HEK293T (cell line): ENCODE data around the gene TAF6L.

ENCODE experiments used
- CTCF ChIA-PET: fragments of 350-600 bp; formaldehyde crosslinking; extraction: SDS; loops from one replicate; lab custom pipeline; 2021; ENCODE audit warnings: antibody characterized with exemption, inconsistent platforms; lab: Yijun Ruan, JAX
- POLR2A ChIA-PET: fragments of 350-600 bp; formaldehyde crosslinking; extraction: SDS; loops from one replicate; lab custom pipeline; 2020; ENCODE audit warnings: antibody characterized with exemption, inconsistent platforms; lab: Yijun Ruan, JAX
- DNase-seq: peaks from one replicate; pipeline ENCODE4 v3.0.0; 2012; ENCODE audit warnings: mixed read lengths; ENCODE audit errors: extremely low spot score
- ARNT ChIP-seq: fragments of 450-650 bp; IDR thresholded peaks from 2 replicates; pipeline ENCODE4 v1.6.1; 2017; ENCODE audit warnings: mild to moderate bottlenecking
- BHLHE40 ChIP-seq: fragments of 450-650 bp; IDR thresholded peaks from 2 replicates; pipeline ENCODE4 v1.6.1; 2016; ENCODE audit warnings: mild to moderate bottlenecking, moderate library complexity, borderline replicate concordance
- CTBP1 ChIP-seq: fragments of 450-650 bp; IDR thresholded peaks from 2 replicates; pipeline ENCODE4 v1.6.1; 2016; ENCODE audit warnings: borderline replicate concordance
- ELF4 ChIP-seq: fragments of 450-650 bp; IDR thresholded peaks from 2 replicates; pipeline ENCODE4 v1.6.1; 2017; ENCODE audit warnings: antibody characterized with exemption
- FOXA1 ChIP-seq: fragments of 450-650 bp; IDR thresholded peaks from 2 replicates; pipeline ENCODE4 v1.6.1; 2016; ENCODE audit warnings: mild to moderate bottlenecking
- FOXK2 ChIP-seq: fragments of 450-650 bp; IDR thresholded peaks from 2 replicates; pipeline ENCODE4 v1.6.1; 2016; ENCODE audit warnings: mild to moderate bottlenecking
- FOXM1 ChIP-seq: fragments of 450-650 bp; IDR thresholded peaks from 2 replicates; pipeline ENCODE4 v1.6.1; 2017; ENCODE audit warnings: mild to moderate bottlenecking, borderline replicate concordance
- HDGF ChIP-seq: fragments of 450-650 bp; IDR thresholded peaks from 2 replicates; pipeline ENCODE4 v1.6.1; 2017; ENCODE audit warnings: antibody characterized with exemption, borderline replicate concordance
- L3MBTL2 ChIP-seq: fragments of 450-650 bp; conservative IDR thresholded peaks from 2 replicates; pipeline ENCODE4 v1.6.1; 2016; ENCODE audit warnings: mild to moderate bottlenecking
- LEF1 ChIP-seq: fragments of 450-650 bp; IDR thresholded peaks from 2 replicates; pipeline ENCODE4 v1.6.1; 2017; ENCODE audit warnings: mild to moderate bottlenecking, borderline replicate concordance
- NFRKB ChIP-seq: fragments of 450-650 bp; IDR thresholded peaks from 2 replicates; pipeline ENCODE4 v1.6.1; 2016; ENCODE audit warnings: mild to moderate bottlenecking, moderate library complexity
- PKNOX1 ChIP-seq: fragments of 450-650 bp; IDR thresholded peaks from 2 replicates; pipeline ENCODE4 v1.6.1; 2016
- SP1 ChIP-seq: fragments of 450-650 bp; IDR thresholded peaks from 2 replicates; pipeline ENCODE4 v1.6.1; 2017
- SUZ12 ChIP-seq: fragments of 450-650 bp; IDR thresholded peaks from 2 replicates; pipeline ENCODE4 v1.6.1; 2016; ENCODE audit warnings: mild to moderate bottlenecking
- TARDBP ChIP-seq: fragments of 450-650 bp; IDR thresholded peaks from 2 replicates; pipeline ENCODE4 v1.6.1; 2016
- ZNF384 ChIP-seq: fragments of 450-650 bp; IDR thresholded peaks from 2 replicates; pipeline ENCODE4 v1.6.1; 2016

Gene TAF6L

GRCh38 chr11:62805961-62806441 is 34.8 kb downstream of the TAF6L start:
- ChIA-PET POLR2A (interaction anchor here (0.8 to 3.5 kb wide), 16 partner anchors 9 to 79 kb away, joined by 3 to 43 read pairs (median 5); partner anchors contain the start of genes HNRNPUL2, SLC3A2, STX5 and TAF6L), CTCF (no interaction called here)
- no peak for DNase-seq
- TF ChIP-seq BHLHE40 (no peak), PKNOX1 (no peak), FOXK2 (no peak), LEF1 (no peak), ZNF384 (no peak), FOXA1 (no peak), L3MBTL2 (no peak), ARNT (no peak), HDGF (no peak), TARDBP (no peak), NFRKB (no peak), ELF4 (no peak), SP1 (no peak), CTBP1 (no peak), SUZ12 (no peak), FOXM1 (no peak)

GRCh38 chr11:62806611-62807121 is 35.5 kb downstream of the TAF6L start:
- no peak for TF ChIP-seq FOXM1
- TF ChIP-seq L3MBTL2: no peak
- no peak for TF ChIP-seq CTBP1
- no peak for TF ChIP-seq ZNF384
- TF ChIP-seq NFRKB: no peak
- ChIA-PET POLR2A (interaction anchor here (0.8 to 3.5 kb wide), 14 partner anchors 10 to 79 kb away, joined by 3 to 43 read pairs (median 5); partner anchors contain the start of genes HNRNPUL2, STX5, TAF6L and TEX54), CTCF (no interaction called here)
- DNase-seq: no peak

GRCh38 chr11:62810748-62811147 is 39.6 kb downstream of the TAF6L start:
- DNase-seq: no peak
- TF ChIP-seq L3MBTL2 (no peak), ARNT (no peak), FOXK2 (no peak), FOXA1 (no peak), ZNF384 (no peak)
- POLR2A ChIA-PET: interaction anchor here (1.2 to 1.5 kb wide), 3 partner anchors 31 to 237 kb away, joined by 3 to 5 read pairs (median 3); partner anchors contain the start of genes EEF1G and ZBTB3
- CTCF ChIA-PET: no interaction called here

DNA sequence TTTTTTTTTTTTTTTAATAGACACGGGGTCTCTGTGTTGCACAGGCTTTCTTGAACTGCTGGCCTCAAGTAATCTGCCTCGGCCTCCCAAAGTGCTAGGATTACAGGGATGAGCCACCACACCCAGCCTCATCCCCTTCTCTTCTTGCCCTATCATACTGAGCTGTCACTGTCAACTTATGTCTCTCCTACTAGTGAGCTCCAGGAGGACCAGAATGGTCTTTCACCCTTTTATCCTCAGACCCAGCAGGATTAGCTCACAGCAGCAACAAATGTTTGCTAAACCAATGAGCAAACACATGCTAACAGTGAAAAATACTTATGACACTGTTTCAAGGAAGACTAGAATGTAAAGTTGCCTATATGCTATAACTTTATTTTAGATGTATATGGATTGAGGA is 40.5 kb downstream of the TAF6L start:
- no peak for DNase-seq
- POLR2A ChIA-PET: interaction anchor here (1.2 to 1.5 kb wide), 4 partner anchors 30 to 238 kb away, joined by 3 to 5 read pairs (median 4); partner anchors contain the start of genes EEF1G and ZBTB3
- CTCF ChIA-PET: no interaction called here
- TF ChIP-seq PKNOX1: no peak
- no peak for TF ChIP-seq ARNT
- TF ChIP-seq FOXM1: no peak
- TF ChIP-seq TARDBP: no peak
- TF ChIP-seq LEF1: no peak
- no peak for TF ChIP-seq HDGF
- no peak for TF ChIP-seq CTBP1

DNA sequence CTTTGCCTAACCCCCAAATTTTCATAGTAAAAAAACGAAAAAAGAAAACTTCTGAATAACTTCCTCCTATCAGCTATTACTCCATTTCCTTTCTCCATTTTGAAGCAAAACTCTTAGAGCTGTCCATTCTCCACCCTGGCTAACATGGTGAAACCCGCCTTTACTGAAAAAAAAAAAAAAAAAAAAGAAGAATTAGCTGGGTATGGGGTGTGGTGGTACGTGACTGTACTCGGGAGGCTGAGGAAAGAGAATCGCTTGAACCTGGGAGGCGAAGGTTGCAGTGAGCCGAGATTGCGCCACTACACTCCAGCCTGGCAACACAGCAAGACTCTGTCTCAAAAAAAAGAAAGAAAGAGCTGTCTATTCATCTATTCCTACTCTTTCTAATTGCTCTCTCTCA is 45.4 kb downstream of the TAF6L start:
- CTCF ChIA-PET: no interaction called here
- no peak for TF ChIP-seq ARNT
- no peak for TF ChIP-seq ZNF384
- TF ChIP-seq FOXM1: no peak
- TF ChIP-seq FOXA1: no peak
- no peak for TF ChIP-seq PKNOX1
- no peak for TF ChIP-seq SUZ12
- no peak for TF ChIP-seq CTBP1
- TF ChIP-seq TARDBP: no peak
- TF ChIP-seq L3MBTL2: no peak
- TF ChIP-seq BHLHE40: no peak
- no peak for TF ChIP-seq NFRKB
- no peak for TF ChIP-seq ELF4
- TF ChIP-seq SP1: no peak
- no peak for TF ChIP-seq LEF1
- no peak for TF ChIP-seq HDGF
- no peak for TF ChIP-seq FOXK2
- POLR2A ChIA-PET: interaction anchor here (0.7 to 2.0 kb wide), 4 partner anchors 13 to 62 kb away, joined by 3 to 10 read pairs (median 3); partner anchors contain the start of gene ZBTB3
- DNase-seq: no peak

DNA sequence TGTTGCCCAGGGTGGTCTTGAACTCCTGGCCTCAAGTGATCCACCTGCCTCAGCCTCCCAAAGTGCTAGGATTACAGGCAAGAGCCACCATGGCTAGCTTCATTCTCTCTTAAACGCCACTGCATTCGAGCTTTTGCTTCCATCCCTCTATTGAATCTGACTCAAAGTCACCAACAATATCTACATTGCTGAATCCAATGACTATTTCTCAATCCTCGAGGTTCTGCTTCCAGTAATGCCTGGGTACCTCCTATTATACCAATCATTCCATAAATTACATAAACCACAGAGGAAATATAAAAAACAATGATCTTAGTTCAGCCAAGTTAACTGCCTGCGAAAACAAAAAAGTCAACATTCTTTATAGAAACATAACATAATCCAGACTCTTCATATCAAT is 45.9 kb downstream of the TAF6L start:
- no peak for DNase-seq
- POLR2A ChIA-PET: interaction anchor here (0.9 to 2.0 kb wide), 3 partner anchors 24 to 63 kb away, joined by 3 to 10 read pairs (median 3); partner anchors contain the start of gene ZBTB3
- CTCF ChIA-PET: no interaction called here
- no peak for TF ChIP-seq FOXA1
- TF ChIP-seq SP1: no peak
- TF ChIP-seq CTBP1: no peak
